Body of pancreas (tissue), 4 donors: ENCODE data around the gene CEP97.

Experiments
- POLR2A ChIP-seq, 3 donors: fragments of 450-650 bp; IDR thresholded peaks; one replicate each; pipeline ENCODE4 v1.6.1; 2016; ENCODE audit warnings: antibody characterized with exemption in 3 of 3, mild to moderate bottlenecking in 2 of 3
- TF ChIP-seq, protein P1 (sequence below), 7 experiments: fragments of 450-650 bp in 4 of 7; fragments of 200-600 bp in 3 of 7; sonication (generic) in 3 of 7; IDR thresholded peaks; one replicate each; pipeline ENCODE4 v1.5.1; 2016 to 2019; ENCODE audit warnings: antibody characterized with exemption in 7 of 7

DNA sequence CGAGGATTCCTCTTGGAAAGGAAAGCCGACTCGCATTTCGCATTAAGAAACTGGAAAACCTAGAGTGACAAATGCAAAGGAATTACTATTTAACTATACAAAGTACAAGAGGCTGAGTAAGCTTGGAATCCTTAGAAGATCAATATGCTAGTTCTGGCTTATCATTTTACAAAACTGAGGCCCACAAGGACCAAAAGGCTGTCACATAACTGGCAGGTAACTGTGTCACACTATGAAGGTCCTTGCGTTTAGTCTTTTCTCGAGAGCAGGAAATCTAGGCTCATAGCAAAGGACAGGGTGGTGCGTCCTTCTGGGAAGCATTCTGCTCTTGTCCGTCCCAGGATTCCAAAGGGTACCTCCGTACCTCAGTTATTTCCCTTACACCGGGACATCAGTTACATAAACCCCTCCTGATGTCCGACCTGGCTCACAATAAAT, 38.5 kb upstream of the CEP97 start:
- TF ChIP-seq POLR2A (IDR thresholded peaks at IDR 0.05), result no peak
- TF ChIP-seq, protein P1, sequence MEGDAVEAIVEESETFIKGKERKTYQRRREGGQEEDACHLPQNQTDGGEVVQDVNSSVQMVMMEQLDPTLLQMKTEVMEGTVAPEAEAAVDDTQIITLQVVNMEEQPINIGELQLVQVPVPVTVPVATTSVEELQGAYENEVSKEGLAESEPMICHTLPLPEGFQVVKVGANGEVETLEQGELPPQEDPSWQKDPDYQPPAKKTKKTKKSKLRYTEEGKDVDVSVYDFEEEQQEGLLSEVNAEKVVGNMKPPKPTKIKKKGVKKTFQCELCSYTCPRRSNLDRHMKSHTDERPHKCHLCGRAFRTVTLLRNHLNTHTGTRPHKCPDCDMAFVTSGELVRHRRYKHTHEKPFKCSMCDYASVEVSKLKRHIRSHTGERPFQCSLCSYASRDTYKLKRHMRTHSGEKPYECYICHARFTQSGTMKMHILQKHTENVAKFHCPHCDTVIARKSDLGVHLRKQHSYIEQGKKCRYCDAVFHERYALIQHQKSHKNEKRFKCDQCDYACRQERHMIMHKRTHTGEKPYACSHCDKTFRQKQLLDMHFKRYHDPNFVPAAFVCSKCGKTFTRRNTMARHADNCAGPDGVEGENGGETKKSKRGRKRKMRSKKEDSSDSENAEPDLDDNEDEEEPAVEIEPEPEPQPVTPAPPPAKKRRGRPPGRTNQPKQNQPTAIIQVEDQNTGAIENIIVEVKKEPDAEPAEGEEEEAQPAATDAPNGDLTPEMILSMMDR (IDR thresholded peaks at IDR 0.05), result no peak
